Neuronal stem cell (in vitro differentiated cells): ENCODE results near the gene STPG1.
A peak's percentile ranks its signal among the peaks of the same experiment; 100 is the strongest.

Experiments used
- DNase-seq: peaks from one replicate; pipeline ENCODE4 v3.0.0-alpha.2; 2013; ENCODE audit warnings: low spot score
- H2AFZ ChIP-seq: one replicate; pipeline ENCODE4 v1.6.1; 2013; ENCODE audit warnings: mild to moderate bottlenecking, low read length, inconsistent platforms
- H2AK5ac ChIP-seq: 2 replicates; pipeline ENCODE4 v1.6.1; 2013; ENCODE audit warnings: low read depth, mild to moderate bottlenecking, inconsistent platforms, low read length, moderate library complexity, mixed read lengths
- H2BK120ac ChIP-seq: 2 replicates; pipeline ENCODE4 v1.6.1; 2013; ENCODE audit warnings: low read depth, mild to moderate bottlenecking, inconsistent platforms, low read length, moderate library complexity, mixed read lengths
- H2BK12ac ChIP-seq: one replicate; pipeline ENCODE4 v1.6.1; 2013; ENCODE audit warnings: low read length, inconsistent platforms
- H2BK15ac ChIP-seq: 2 replicates; pipeline ENCODE4 v1.6.1; 2013; ENCODE audit warnings: mild to moderate bottlenecking, low read length, inconsistent platforms, mixed read lengths
- H2BK5ac ChIP-seq: one replicate; pipeline ENCODE4 v1.6.1; 2013; ENCODE audit warnings: inconsistent platforms, mild to moderate bottlenecking, low read length, moderate library complexity
- H3K14ac ChIP-seq: one replicate; pipeline ENCODE4 v1.6.1; 2013; ENCODE audit warnings: low read length, inconsistent platforms
- H3K18ac ChIP-seq: 2 replicates; pipeline ENCODE4 v1.6.1; 2013; ENCODE audit warnings: low read length, inconsistent platforms
- H3K23ac ChIP-seq: 2 replicates; pipeline ENCODE4 v1.6.1; 2013; ENCODE audit warnings: low read depth, mild to moderate bottlenecking, mixed read lengths, low read length, inconsistent platforms; ENCODE audit not compliant: poor library complexity
- H3K27ac ChIP-seq: replicated peaks from 3 replicates; pipeline ENCODE4 v1.5.1; 2013; ENCODE audit warnings: low read length, inconsistent platforms
- H3K27me3 ChIP-seq, 3 experiments: 2 replicates each; pipeline ENCODE4 v1.6.1; 2013; ENCODE audit warnings: low read length in 3 of 3, mild to moderate bottlenecking in 2 of 3, inconsistent platforms in 1 of 3, low read depth in 1 of 3, mixed read lengths in 1 of 3, moderate library complexity in 1 of 3; ENCODE audit not compliant: control insufficient read depth in 3 of 3, insufficient read depth in 3 of 3
- H3K36me3 ChIP-seq, 2 donors: replicated peaks in 1 of 2; 2 replicates each; pipeline ENCODE4 v1.6.1; 2013; ENCODE audit warnings: low read length in 2 of 2; ENCODE audit not compliant: control insufficient read depth in 2 of 2, insufficient read depth in 2 of 2
- H3K4ac ChIP-seq: 2 replicates; pipeline ENCODE4 v1.6.1; 2013; ENCODE audit warnings: inconsistent platforms, mild to moderate bottlenecking, low read length, moderate library complexity
- H3K4me1 ChIP-seq, 2 donors: 1 replicate in 1 of 2; 2 replicates in 1 of 2; pipeline ENCODE4 v1.6.1; 2013; ENCODE audit warnings: low read length in 2 of 2, low read depth in 1 of 2; ENCODE audit not compliant: control insufficient read depth in 2 of 2, insufficient read depth in 1 of 2
- H3K4me2 ChIP-seq: one replicate; pipeline ENCODE4 v1.6.1; 2013; ENCODE audit warnings: mild to moderate bottlenecking, low read length, inconsistent platforms; ENCODE audit not compliant: insufficient read depth, poor library complexity, severe bottlenecking
- H3K4me3 ChIP-seq, 2 donors: 2 replicates each; pipeline ENCODE4 v1.5.1; 2013; ENCODE audit warnings: low read length in 2 of 2, mild to moderate bottlenecking in 2 of 2, inconsistent platforms in 1 of 2, moderate library complexity in 1 of 2
- H3K79me1 ChIP-seq: one replicate; pipeline ENCODE4 v1.6.1; 2013; ENCODE audit warnings: low read depth, mild to moderate bottlenecking, inconsistent platforms, low read length, moderate library complexity
- H3K9ac ChIP-seq: one replicate; pipeline ENCODE4 v1.6.1; 2013; ENCODE audit warnings: mild to moderate bottlenecking, low read depth, low read length, inconsistent platforms; ENCODE audit not compliant: poor library complexity
- H3K9me3 ChIP-seq, 2 donors: replicated peaks in 1 of 2; 2 replicates each; pipeline versions ENCODE3 to v1.6.1; 2013; ENCODE audit warnings: low read length in 2 of 2, mild to moderate bottlenecking in 2 of 2, inconsistent platforms in 1 of 2, low read depth in 1 of 2, mixed read lengths in 1 of 2, moderate library complexity in 1 of 2; ENCODE audit not compliant: control insufficient read depth in 2 of 2, insufficient read depth in 1 of 2
- H4K8ac ChIP-seq: one replicate; pipeline ENCODE4 v1.6.1; 2013; ENCODE audit warnings: low read depth, mild to moderate bottlenecking, inconsistent platforms, low read length, moderate library complexity
- H4K91ac ChIP-seq: one replicate; pipeline ENCODE4 v1.6.1; 2013; ENCODE audit warnings: low read length, low read depth, mild to moderate bottlenecking, inconsistent platforms; ENCODE audit not compliant: poor library complexity
- WGBS, 2 donors: extraction: QIAGEN DNeasy Blood & Tissue Kit; methylation state at CpG; one replicate each; pipeline ENCODE4 v1.1.7; 2013; ENCODE audit warnings: missing lambda C conversion rate in 2 of 2, mixed read lengths in 1 of 2; ENCODE audit not compliant: insufficient read length in 2 of 2, insufficient replicate concordance in 1 of 2; ENCODE audit errors: extremely low coverage in 2 of 2; 5-methylcytosine and 5-hydroxymethylcytosine counted together

The STPG1 gene

DNA sequence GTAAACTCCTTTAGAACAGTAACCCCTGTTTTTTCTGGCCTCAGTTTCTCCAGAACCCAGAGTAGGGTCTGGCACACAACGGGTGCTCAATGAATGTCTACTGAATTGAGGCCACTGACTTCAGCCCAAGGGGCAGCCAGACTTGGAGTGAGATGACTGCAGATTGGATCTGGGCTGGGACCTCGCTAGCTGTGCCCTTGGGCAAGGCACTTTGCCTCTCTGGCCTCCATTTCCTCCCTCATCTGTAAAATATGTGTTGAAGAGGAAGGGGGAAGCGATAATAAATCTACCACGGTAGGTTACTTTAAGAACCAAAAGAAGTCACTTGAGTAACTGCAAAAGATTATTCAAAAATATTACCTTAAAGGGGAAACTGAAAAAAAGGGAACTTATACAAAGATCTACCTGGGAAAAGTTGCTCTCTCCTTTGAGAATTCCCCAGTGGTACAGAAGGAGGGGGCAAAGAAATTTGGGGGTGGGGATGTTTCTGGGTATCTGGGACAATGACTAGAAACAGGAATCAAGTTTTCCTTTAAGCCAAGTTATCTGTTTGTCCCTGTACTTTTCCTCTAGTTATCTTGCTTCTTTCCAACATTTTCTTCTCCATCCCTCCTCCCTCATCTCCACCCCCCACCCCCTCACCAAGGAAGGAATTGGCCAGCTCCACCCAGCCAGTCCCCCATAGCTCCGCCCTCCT, 94.8 kb downstream of the STPG1 start:
- H3K4me3 ChIP-seq = no peak overlapping the region
- WGBS, 2 donors = no CpG with 5 or more reads among the region's 5 CpGs
- no peak overlapping the region for H3K4ac ChIP-seq
- no peak overlapping the region for H2BK12ac ChIP-seq
- H2AK5ac ChIP-seq = no peak overlapping the region
- no peak overlapping the region for H3K27ac ChIP-seq
- no peak overlapping the region for H4K8ac ChIP-seq
- H3K23ac ChIP-seq = no peak overlapping the region
- peaks cover 2 to 72% (median 42%) of the 10 kb centered on the region in 3 experiments for H3K27me3 ChIP-seq
- H2BK5ac ChIP-seq = no peak overlapping the region
- H3K14ac ChIP-seq = no peak overlapping the region
- H3K18ac ChIP-seq = no peak overlapping the region
- DNase-seq = no peak
- no peak overlapping the region for H2AFZ ChIP-seq
- H3K9me3 ChIP-seq = no peaks in the 10 kb centered on the region
- peak overlapping the region; percentile 61 for H3K4me2 ChIP-seq
- no peaks in the 10 kb centered on the region for H3K36me3 ChIP-seq
- no peaks in the 10 kb centered on the region for H3K79me1 ChIP-seq
- H3K4me1 ChIP-seq = peaks cover 0 to 8% of the 10 kb centered on the region in 2 donors
- no peak overlapping the region for H3K9ac ChIP-seq
- H2BK15ac ChIP-seq = no peak overlapping the region
- no peak overlapping the region for H4K91ac ChIP-seq
- no peak overlapping the region for H2BK120ac ChIP-seq

DNA sequence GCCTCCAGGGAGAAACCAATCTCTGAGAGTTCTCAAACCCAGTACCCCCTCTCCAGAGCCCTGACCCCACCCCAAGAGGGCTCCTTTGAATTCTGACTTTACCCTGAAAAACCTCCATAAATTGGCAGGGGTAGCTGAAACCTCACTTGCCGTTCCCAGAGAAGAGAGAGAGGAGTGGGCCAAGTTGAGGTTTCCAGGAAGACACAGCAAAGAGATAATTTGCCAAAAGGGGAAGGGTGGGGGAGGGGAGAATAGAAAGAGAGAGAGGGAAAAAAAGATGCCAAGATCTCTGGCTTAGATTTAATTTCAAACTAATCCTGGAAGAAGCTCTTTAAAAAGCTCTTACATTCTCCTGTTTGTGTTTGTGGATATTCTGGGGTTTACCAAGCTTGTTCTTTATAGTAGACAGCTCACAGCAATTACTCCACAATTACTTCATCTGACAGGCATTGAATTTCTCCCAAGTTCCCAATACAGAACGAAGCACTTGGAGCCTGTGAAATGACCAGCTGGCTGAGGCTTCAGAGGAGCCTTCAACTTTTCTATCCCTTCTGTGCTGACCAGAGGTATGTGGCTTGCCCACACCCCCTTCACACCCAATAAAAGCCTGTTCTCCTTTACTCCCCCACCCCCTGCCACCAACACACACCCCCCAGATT, 95.5 kb downstream of the STPG1 start:
- Histone ChIP-seq H2AFZ (no peak overlapping the region), H4K91ac (no peak overlapping the region), H3K9ac (no peak overlapping the region), H3K18ac (no peak overlapping the region), H2BK120ac (no peak overlapping the region), H3K4me1 (peaks cover 0 to 8% of the 10 kb centered on the region in 2 donors), H3K4ac (no peak overlapping the region), H3K14ac (no peak overlapping the region), H3K36me3 (no peaks in the 10 kb centered on the region), H3K27me3 (peaks cover 2 to 66% (median 39%) of the 10 kb centered on the region in 3 experiments), H3K4me2 (no peak overlapping the region), H2BK12ac (no peak overlapping the region), H3K27ac (no peak overlapping the region), H2AK5ac (no peak overlapping the region), H3K79me1 (no peaks in the 10 kb centered on the region), H2BK5ac (no peak overlapping the region), H4K8ac (no peak overlapping the region), H2BK15ac (no peak overlapping the region), H3K23ac (no peak overlapping the region), H3K4me3 (no peak overlapping the region), H3K9me3 (no peaks in the 10 kb centered on the region)
- DNase-seq = no peak
- no CpG with 5 or more reads among the region's 2 CpGs for WGBS, 2 donors

DNA sequence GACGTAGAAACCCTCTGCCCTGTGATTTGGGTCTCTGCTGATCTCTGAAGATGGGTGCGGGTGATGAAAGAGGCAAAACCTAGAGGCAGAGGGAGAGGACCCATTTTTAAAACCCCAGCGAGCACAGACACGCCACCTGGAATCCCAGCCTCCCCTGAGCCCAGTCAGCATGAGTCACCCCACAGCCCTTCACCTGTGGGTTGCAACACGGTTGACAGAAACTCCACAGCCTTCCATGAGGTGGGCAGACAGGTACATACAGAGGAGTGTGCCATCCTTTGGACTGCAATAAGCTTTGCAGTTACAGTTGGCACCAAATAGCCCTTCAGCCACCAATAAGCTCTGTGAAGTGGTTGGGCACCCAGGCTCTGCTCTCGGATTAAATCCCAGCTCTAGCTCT, 96.5 kb downstream of the STPG1 start:
- no CpG with 5 or more reads among the region's 6 CpGs for WGBS, 2 donors
- Histone ChIP-seq H3K9me3 (no peaks in the 10 kb centered on the region), H3K18ac (no peak overlapping the region), H3K27me3 (peaks cover 2 to 56% (median 30%) of the 10 kb centered on the region in 3 experiments), H2BK120ac (no peak overlapping the region), H3K79me1 (no peaks in the 10 kb centered on the region), H4K91ac (no peak overlapping the region), H3K4ac (no peak overlapping the region), H2AK5ac (no peak overlapping the region), H3K23ac (no peak overlapping the region), H3K4me2 (no peak overlapping the region), H2AFZ (no peak overlapping the region), H2BK12ac (no peak overlapping the region), H2BK15ac (no peak overlapping the region), H3K36me3 (no peaks in the 10 kb centered on the region), H3K27ac (no peak overlapping the region), H2BK5ac (no peak overlapping the region), H3K4me1 (peaks cover 0 to 8% of the 10 kb centered on the region in 2 donors), H3K4me3 (no peak overlapping the region), H3K14ac (no peak overlapping the region), H3K9ac (no peak overlapping the region), H4K8ac (no peak overlapping the region)
- no peak for DNase-seq

DNA sequence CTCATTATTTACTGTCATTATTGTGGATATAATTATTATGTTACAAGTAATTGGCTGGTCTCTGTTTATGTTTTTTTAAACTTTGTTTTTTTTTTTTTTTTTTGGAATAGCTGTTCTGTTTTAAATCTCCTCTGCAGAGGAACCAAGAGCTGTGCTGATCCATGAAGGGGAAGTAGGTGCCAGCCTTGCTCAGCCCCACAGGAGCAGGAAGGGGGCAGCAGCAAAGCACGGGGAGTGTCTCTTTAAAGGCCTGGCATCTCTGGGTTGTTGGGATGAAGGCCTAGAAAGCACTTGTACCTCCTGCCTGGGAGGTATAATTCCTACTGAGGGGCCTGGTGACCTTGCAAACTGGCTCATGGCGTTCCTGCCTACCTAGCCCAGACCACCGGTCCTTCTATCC, 96.9 kb downstream of the STPG1 start:
- Histone ChIP-seq H3K14ac (no peak overlapping the region), H3K27me3 (peaks cover 2 to 51% (median 25%) of the 10 kb centered on the region in 3 experiments), H4K91ac (no peak overlapping the region), H3K9me3 (no peaks in the 10 kb centered on the region), H2BK12ac (no peak overlapping the region), H2AFZ (no peak overlapping the region), H3K36me3 (no peaks in the 10 kb centered on the region), H4K8ac (no peak overlapping the region), H3K4me2 (no peak overlapping the region), H2AK5ac (no peak overlapping the region), H3K27ac (no peak overlapping the region), H3K4ac (no peak overlapping the region), H3K18ac (no peak overlapping the region), H3K4me3 (no peak overlapping the region), H2BK15ac (no peak overlapping the region), H2BK5ac (no peak overlapping the region), H3K23ac (no peak overlapping the region), H3K9ac (no peak overlapping the region), H2BK120ac (no peak overlapping the region), H3K4me1 (peaks cover 0 to 8% of the 10 kb centered on the region in 2 donors), H3K79me1 (no peaks in the 10 kb centered on the region)
- WGBS, 2 donors = no CpG with 5 or more reads among the region's 3 CpGs
- no peak for DNase-seq
